ENCODE results near the gene SLC35A2.

Gene SLC35A2

GRCh38 chrX:48927736-48928382 is 16.4 kb upstream of the SLC35A2 start:
- no peak for DNase-seq (ENCODE audit: extremely low read depth in 1 of 2, low read depth in 1 of 2)

- no peak for DNase-seq (ENCODE audit: extremely low read depth in 1 of 2, low read depth in 1 of 2)
Measured at GRCh38 chrX:48927123-48927522, 15.7 kb upstream of the SLC35A2 start.

DNA sequence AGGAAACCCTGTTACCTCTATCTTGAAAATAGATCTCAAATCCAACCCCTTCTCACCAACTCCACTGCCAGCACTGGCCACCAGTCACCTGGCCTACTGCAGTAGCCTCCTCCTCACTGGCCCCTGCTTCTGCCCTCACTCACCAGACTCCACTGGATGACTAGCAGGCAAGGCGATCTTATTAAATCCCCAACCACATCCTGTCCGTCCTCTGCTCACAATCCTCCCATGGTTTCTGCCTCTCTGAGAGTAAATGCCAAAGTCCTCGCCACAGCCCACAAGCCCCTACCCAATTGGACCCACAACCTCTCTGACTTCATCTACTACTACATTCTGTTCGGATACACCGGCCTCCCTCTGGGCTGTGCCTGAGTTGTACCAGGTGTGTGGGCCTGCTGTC is 12.8 kb upstream of the SLC35A2 start:
- DNase-seq (ENCODE audit: extremely low read depth in 1 of 2, low read depth in 1 of 2) = no peak

DNA sequence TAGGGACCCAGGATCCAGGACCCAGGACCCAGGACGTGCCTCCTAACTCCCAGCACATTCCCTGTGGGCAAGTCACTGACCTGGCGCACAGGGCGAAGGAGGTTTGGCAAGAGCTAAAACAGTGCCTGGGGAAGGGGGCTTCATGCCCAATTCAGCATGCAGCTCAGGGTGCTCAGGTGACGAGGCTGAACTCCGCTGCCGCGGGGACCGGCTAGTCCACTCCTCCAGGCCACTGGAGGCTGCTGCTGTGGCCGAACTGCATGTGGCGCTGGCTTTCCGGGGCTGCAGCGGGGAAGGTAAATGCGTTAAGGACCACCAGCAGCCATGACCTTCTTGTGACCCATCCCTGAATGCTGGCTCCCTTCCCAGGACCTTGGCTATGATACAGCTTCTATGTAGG is 12.3 kb upstream of the SLC35A2 start:
- no peak for DNase-seq (ENCODE audit: extremely low read depth in 1 of 2, low read depth in 1 of 2)

DNA sequence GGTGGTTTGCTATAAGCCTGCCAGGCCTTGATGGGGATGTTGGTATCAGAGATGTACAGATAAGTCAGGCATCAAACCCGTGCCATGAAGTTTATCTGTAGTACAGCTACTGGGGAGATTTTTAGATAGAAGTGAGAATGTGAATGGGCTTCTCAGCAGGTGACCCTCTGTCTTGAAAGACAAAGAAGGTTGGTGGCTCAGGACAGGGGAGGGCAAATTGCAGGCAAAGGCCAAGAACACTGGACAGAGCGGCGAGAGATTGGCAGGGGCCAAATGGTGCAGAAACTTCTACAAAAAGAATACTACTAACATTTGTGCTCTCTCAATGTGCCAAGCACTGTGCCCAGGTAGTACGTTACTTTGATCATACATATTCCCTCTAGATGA is 9.3 kb upstream of the SLC35A2 start:
- no peak for DNase-seq (ENCODE audit: extremely low read depth in 1 of 2, low read depth in 1 of 2)

- no peak for DNase-seq (ENCODE audit: extremely low read depth in 1 of 2, low read depth in 1 of 2)
Measured at GRCh38 chrX:48919947-48920717, 8.7 kb upstream of the SLC35A2 start.

GRCh38 chrX:48919360-48919841 is 8.0 kb upstream of the SLC35A2 start:
- no peak for DNase-seq (ENCODE audit: extremely low read depth in 1 of 2, low read depth in 1 of 2)

GRCh38 chrX:48918643-48919340 is 7.3 kb upstream of the SLC35A2 start, which contains the start of gene PIM2:
Gene PIM2, minus strand, starts transcription at chrX:48919024. Its CDS starts 190 bp downstream, at chrX:48918834.
- DNase-seq (ENCODE audit: extremely low read depth in 1 of 2, low read depth in 1 of 2) = peak; percentile 67 to 84

DNA sequence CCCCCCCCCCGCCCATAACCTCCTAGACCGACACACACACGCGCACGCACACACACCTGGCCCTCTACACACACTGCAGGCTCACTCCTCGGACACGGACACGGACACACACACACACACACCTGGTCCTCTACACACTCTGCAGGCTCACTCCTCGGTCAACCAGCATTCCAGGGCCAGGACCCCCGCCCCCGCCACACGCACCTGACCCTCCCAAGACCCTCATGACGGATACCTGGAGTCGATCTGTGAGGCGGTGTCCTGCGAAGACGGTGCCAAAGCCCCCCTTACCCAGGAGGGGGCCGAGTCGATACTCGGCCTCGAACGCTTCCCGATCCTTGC is 6.8 kb upstream of the SLC35A2 start:
- DNase-seq (ENCODE audit: extremely low read depth in 1 of 2, low read depth in 1 of 2) = no peak

GRCh38 chrX:48917139-48918001 is 5.9 kb upstream of the SLC35A2 start:
- peak; percentile 76 to 80 for DNase-seq (ENCODE audit: extremely low read depth in 1 of 2, low read depth in 1 of 2)

DNA sequence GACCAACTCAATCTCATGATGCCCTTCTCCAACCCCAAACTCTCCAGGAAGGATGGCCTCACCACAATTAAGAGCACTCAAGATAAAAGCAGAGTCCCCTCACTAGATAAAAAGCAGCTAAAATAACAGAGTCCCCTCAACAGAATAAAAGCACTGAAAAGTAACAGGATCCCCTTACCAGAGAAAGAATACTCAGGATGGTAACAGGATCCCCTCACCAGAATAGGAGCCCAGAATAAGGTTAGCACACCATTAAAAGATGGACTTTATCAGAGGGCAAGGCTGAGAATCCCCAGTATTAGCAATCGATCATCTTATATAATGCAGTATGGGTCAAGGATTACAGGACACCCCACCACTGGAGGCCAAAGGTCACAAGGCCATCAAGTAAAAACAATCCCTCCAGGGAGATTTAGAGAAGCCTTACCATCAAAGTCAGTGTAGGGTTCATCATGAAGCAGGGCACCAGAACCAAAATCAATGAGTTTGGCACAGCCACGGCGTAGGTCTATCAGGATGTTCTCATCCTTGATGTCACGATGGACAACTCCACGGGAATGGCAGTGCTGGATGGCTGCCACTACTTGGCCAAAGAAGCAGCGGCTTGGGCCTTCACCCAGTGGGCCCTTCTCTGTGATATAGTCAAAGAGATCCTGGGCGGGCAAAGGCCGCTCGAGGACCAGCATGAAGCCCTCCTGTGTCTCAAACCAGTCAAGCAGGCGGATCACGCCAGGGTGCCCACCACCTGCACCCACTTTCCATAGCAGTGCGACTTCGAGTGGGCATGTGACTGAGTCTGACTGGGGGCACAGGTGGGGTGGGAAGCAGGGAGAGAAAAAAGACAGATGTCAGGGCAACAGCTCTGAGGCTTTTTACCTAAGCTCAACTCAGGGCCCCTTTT is 3.4 kb upstream of the SLC35A2 start:
- DNase-seq (ENCODE audit: extremely low read depth in 1 of 2, low read depth in 1 of 2) = no peak

DNA sequence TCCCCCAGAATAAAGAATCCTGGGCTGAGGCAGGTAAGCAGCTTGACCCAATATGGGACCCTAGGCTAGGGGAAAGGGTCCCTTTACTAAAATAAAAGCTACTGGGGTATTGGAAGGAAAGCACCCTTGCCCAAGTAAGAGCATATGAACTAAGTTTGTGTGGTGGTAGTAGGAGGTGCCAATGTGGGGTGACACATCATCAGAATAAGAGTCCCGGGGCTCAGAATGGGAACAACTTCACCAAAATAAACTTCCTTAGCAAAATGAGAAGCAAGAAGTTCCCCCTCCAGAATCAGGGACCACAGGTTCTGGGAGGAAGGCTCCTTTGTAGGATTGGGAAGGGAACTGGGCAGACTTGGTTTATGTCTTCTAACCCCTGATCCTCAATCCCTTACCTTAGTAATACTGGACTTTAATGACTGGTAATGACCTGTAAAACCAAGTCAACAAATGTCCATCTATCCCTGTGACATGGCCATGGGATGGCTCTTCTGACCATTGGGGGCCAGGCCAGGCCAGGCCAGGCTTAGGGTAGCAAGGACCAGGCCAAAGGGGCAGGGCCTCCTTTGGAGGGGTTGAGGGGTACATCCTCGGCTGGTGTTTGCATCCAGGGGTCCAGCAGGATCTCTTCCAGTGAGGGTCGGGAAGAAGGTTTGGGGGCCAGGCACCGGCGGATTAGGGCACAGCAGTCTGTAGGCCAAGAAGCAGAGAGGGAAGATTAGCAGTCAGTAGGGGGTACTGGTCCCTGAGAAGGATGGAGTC is 2.3 kb upstream of the SLC35A2 start:
- DNase-seq (ENCODE audit: extremely low read depth in 1 of 2, low read depth in 1 of 2) = no peak

DNA sequence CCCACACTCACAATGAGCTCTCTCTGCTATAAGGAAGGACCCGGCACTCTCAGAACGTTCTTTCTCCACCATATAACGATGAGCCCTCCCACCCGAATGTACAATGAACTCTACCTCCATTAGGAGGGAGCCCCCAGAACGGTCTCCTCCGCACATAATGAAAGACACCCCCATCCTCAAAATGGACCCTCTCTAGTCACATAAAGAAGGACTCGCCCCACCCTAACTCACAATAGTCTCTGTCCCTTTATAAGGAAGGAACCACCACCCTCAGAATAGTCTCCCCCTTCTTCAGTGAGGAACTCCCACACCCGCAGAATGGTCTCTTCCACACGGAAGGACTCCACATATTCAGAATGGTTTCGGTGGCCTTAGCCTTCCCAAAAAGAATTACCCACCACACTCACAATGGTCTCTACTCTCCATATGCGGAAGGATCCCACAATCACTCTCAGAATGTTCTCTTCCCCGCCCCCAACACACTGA is 477 bp downstream of the SLC35A2 start:
- no peak for DNase-seq (ENCODE audit: extremely low read depth in 1 of 2, low read depth in 1 of 2)

GRCh38 chrX:48909703-48910294 is 1.6 kb downstream of the SLC35A2 start:
- DNase-seq (ENCODE audit: extremely low read depth in 1 of 2, low read depth in 1 of 2) = no peak

DNA sequence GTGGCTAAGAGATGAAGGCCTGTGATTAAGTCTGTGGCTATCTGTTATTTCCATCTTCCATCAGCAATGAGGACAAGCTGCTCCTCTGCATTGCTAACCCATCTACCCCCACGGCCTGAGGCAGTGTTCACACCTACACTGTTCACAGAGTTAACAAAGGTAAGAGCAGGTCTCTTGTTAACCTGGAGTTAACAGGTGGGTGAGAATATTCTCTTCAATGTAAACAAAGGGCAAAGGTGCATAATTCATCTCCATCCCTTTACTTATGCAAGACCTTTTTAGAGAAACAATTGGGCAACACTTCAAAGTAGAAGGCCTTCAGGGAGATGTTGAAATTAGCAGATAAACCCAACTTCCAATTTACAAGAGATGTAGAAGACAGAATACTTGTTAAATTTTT is 2.8 kb downstream of the SLC35A2 start:
- DNase-seq (ENCODE audit: extremely low read depth in 1 of 2, low read depth in 1 of 2) = no peak

DNA sequence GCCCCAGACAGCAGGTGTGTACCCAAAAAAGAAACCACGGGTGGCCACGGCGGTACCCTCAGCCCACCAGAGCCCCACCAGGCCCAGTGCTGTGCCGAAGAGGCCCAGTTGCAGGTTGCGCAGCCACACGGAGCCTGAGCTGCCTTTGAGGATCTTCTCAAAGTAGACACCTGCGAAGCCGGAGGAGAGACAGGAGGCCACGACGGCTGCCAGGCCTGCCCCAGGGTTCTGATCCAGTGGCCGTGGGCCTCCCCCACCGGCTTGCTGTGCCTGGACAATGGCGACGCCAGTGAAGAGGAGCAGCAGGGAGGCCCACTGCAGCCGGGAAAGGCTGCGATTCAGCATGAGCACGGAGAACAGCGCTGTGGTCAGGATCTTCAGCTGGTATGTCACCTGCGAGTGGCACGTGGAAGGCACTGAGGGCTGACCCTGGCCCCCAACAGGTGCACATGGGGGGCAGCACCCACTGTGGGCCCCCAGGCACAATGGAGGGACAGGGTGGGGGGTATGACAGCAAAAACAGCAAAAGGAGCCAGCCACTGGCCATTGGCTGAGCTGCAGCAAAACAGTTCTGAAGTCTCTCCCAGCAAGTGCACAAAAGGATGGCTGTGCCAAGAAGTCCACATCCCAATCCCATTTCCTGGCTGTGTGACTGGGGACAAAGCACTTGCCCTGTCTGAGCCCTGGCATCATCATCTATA is 6.2 kb downstream of the SLC35A2 start:
- no peak for DNase-seq (ENCODE audit: extremely low read depth in 1 of 2, low read depth in 1 of 2)

- DNase-seq (ENCODE audit: extremely low read depth in 1 of 2, low read depth in 1 of 2) = no peak
Measured at GRCh38 chrX:48904626-48905025, 6.8 kb downstream of the SLC35A2 start.

DNA sequence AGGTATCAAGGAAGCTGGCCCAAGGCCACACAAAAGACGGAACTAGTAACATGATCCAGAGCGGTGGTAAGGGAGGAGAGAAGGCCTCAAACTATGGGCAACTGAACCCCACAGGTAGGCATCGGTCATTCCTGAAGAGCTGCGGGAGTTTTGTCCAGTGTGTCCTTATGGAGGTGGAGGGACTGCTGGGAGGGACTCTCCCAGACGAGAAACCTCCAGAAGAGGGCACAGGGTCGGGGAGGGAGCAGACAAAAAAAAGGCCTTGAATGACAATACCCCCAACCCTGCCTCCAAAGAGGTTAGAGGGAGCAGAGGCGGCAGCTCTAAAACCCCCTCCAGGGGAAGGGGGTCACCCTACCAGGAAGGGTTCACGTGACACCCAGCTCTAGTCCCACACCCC is 7.3 kb downstream of the SLC35A2 start:
- no peak for DNase-seq (ENCODE audit: extremely low read depth in 1 of 2, low read depth in 1 of 2)
